Lung microvascular endothelial cell (primary cell): ENCODE data around the gene RUNX2. TPM values are rescaled to one million over a fixed set of nuclear protein-coding genes. Genes with fewer than 3 reads are reported as not detected.

Source experiments
- DNase-seq, 2 donors: peaks; one replicate each; pipeline versions ENCODE4 v3.0.0 to v3.0.0-alpha.2; 2010; ENCODE audit warnings: low read depth in 2 of 2
- total RNA-seq: library from RNA; depleted of rRNA; stranded (reverse); fragments of >200 nt; gene quantifications from 2 replicates; pipeline ENCODE4 v1.2.1, GENCODE V29; 2014

Gene RUNX2
- total RNA-seq, 1 donor from 2014 or later = not detected

- DNase-seq = peak; percentile 77 to 82
These were observed 104.8 kb downstream of the RUNX2 start for GRCh38 chr6:45432977-45433376.

- DNase-seq = peak in 1 of 2 donors; percentile 42
These were observed 105.6 kb downstream of the RUNX2 start for GRCh38 chr6:45433533-45434380.

- no peak for DNase-seq
These were observed 106.2 kb downstream of the RUNX2 start for GRCh38 chr6:45434381-45434700.

- peak; percentile 49 to 79 for DNase-seq
These were observed 108.7 kb downstream of the RUNX2 start for GRCh38 chr6:45436544-45437438.

GRCh38 chr6:45437439-45437815 is 109.3 kb downstream of the RUNX2 start:
- DNase-seq = no peak

GRCh38 chr6:45438151-45438550 is 110.0 kb downstream of the RUNX2 start:
- DNase-seq = no peak

GRCh38 chr6:45438849-45439406 is 110.8 kb downstream of the RUNX2 start:
- peak in 1 of 2 donors; percentile 60 for DNase-seq

- no peak for DNase-seq
These were observed 111.3 kb downstream of the RUNX2 start for GRCh38 chr6:45439459-45439858.

- no peak for DNase-seq
These were observed 111.8 kb downstream of the RUNX2 start for GRCh38 chr6:45439861-45440388.

- no peak for DNase-seq
These were observed 113.8 kb downstream of the RUNX2 start for GRCh38 chr6:45441851-45442453.

GRCh38 chr6:45442716-45443115 is 114.6 kb downstream of the RUNX2 start:
- no peak for DNase-seq

GRCh38 chr6:45445364-45445748 is 117.2 kb downstream of the RUNX2 start:
- DNase-seq = no peak

GRCh38 chr6:45445749-45446549 is 117.8 kb downstream of the RUNX2 start:
- DNase-seq = peak; percentile 98 to 99

- no peak for DNase-seq
These were observed 118.9 kb downstream of the RUNX2 start for GRCh38 chr6:45447005-45447404.

- DNase-seq = peak in 1 of 2 donors; percentile 11
These were observed 119.6 kb downstream of the RUNX2 start for GRCh38 chr6:45447716-45448115.

- DNase-seq = no peak
These were observed 120.6 kb downstream of the RUNX2 start for GRCh38 chr6:45448417-45449389.

GRCh38 chr6:45450132-45450531 is 122.0 kb downstream of the RUNX2 start:
- no peak for DNase-seq

GRCh38 chr6:45450831-45451230 is 122.7 kb downstream of the RUNX2 start:
- DNase-seq = no peak
